HepG2 (cell line): Measurements from ENCODE around the gene PLA2G4D. TPM values are rescaled to one million over a fixed set of nuclear protein-coding genes. Genes with fewer than 3 reads are reported as not detected.
A peak's percentile ranks its signal among the peaks of the same experiment; 100 is the strongest.

ENCODE experiments used
- ARNTL ChIP-seq: sonication (generic); formaldehyde crosslinking; IDR thresholded peaks from 2 replicates; pipeline ENCODE4 v1.4.0; 2020; ENCODE audit warnings: mild to moderate bottlenecking, missing genetic modification reagents
- FOXO1 ChIP-seq: sonication (generic); formaldehyde crosslinking; IDR thresholded peaks from 2 replicates; pipeline ENCODE4 v1.4.0; 2020; ENCODE audit warnings: missing genetic modification reagents
- HIVEP1 ChIP-seq: sonication (generic); formaldehyde crosslinking; IDR thresholded peaks from 2 replicates; pipeline ENCODE4 v1.4.0; 2020; ENCODE audit warnings: mild to moderate bottlenecking, missing genetic modification reagents
- ISX ChIP-seq: sonication (generic); formaldehyde crosslinking; conservative IDR thresholded peaks from 2 replicates; pipeline ENCODE4 v1.5.0; 2020; ENCODE audit warnings: missing genetic modification reagents
- MAX ChIP-seq: IDR thresholded peaks from 2 replicates; pipeline ENCODE4 v1.6.1; 2012; ENCODE audit warnings: inconsistent platforms
- MEF2D ChIP-seq: sonication (generic); formaldehyde crosslinking; IDR thresholded peaks from 2 replicates; pipeline ENCODE4 v1.5.1; 2020; ENCODE audit warnings: mild to moderate bottlenecking, missing genetic modification reagents
- MXD1 ChIP-seq: sonication (generic); formaldehyde crosslinking; IDR thresholded peaks from 2 replicates; pipeline ENCODE4 v1.4.0; 2020; ENCODE audit warnings: mild to moderate bottlenecking, missing genetic modification reagents
- NFE2 ChIP-seq: sonication (generic); formaldehyde crosslinking; IDR thresholded peaks from 2 replicates; pipeline ENCODE4 v1.4.0; 2020; ENCODE audit warnings: missing genetic modification reagents
- PPARG ChIP-seq: conservative IDR thresholded peaks from 2 replicates; pipeline ENCODE4 v1.6.1; 2016; ENCODE audit warnings: missing biosample characterization, missing genetic modification reagents
- PRDM4 ChIP-seq: sonication (generic); formaldehyde crosslinking; IDR thresholded peaks from 2 replicates; pipeline ENCODE4 v1.9.0; 2021; ENCODE audit warnings: missing genetic modification reagents, borderline replicate concordance
- TFAP4 ChIP-seq: sonication (generic); IDR thresholded peaks from 2 replicates; pipeline ENCODE4 v1.6.1; 2016; ENCODE audit warnings: low read depth, borderline replicate concordance
- ZBTB1 ChIP-seq: sonication (generic); formaldehyde crosslinking; IDR thresholded peaks from 2 replicates; pipeline ENCODE4 v1.4.0; 2020; ENCODE audit warnings: missing genetic modification reagents, borderline replicate concordance
- ZNF124 ChIP-seq: sonication (generic); formaldehyde crosslinking; IDR thresholded peaks from 2 replicates; pipeline ENCODE4 v1.4.0; 2020; ENCODE audit warnings: missing genetic modification reagents
- ZNF251 ChIP-seq: sonication (generic); formaldehyde crosslinking; IDR thresholded peaks from 2 replicates; pipeline ENCODE4 v1.9.0; 2021; ENCODE audit warnings: mild to moderate bottlenecking, missing genetic modification reagents
- ZNF260 ChIP-seq: sonication (generic); formaldehyde crosslinking; IDR thresholded peaks from 2 replicates; pipeline ENCODE4 v1.4.0; 2020; ENCODE audit warnings: missing genetic modification reagents, low read depth, mild to moderate bottlenecking, borderline replicate concordance
- ZNF326 ChIP-seq: sonication (generic); formaldehyde crosslinking; IDR thresholded peaks from 2 replicates; pipeline ENCODE4 v1.4.0; 2020; ENCODE audit warnings: missing genetic modification reagents, borderline replicate concordance
- ZNF549 ChIP-seq: sonication (generic); formaldehyde crosslinking; IDR thresholded peaks from 2 replicates; pipeline ENCODE4 v1.5.0; 2020; ENCODE audit warnings: missing genetic modification reagents
- ZNF576 ChIP-seq: sonication (generic); formaldehyde crosslinking; IDR thresholded peaks from 2 replicates; pipeline ENCODE4 v1.4.0; 2020; ENCODE audit warnings: mild to moderate bottlenecking, missing genetic modification reagents
- ZNF614 ChIP-seq: IDR thresholded peaks from 2 replicates; pipeline ENCODE4 v1.6.1; 2018; ENCODE audit warnings: missing biosample characterization, missing genetic modification reagents, inconsistent platforms, borderline replicate concordance
- ZNF687 ChIP-seq: sonication (generic); formaldehyde crosslinking; IDR thresholded peaks from 2 replicates; pipeline ENCODE4 v1.5.1; 2020; ENCODE audit warnings: mild to moderate bottlenecking, missing genetic modification reagents, moderate library complexity
- polyA plus RNA-seq, 8 experiments: library from polyadenylated mRNA; depleted of rRNA in 3 of 8; stranded (reverse) in 7 of 8; unstranded in 1 of 8; fragments of >200 nt; fragmentation: Illumina TruSeq in 4 of 8; extraction: Trizol in 4 of 8; gene quantifications; 2 replicates each; pipeline versions ENCODE4 v1.2.1 to v1.2.3, GENCODE V29; 2011 to 2016; ENCODE audit warnings: low read depth in 4 of 8, missing spikeins in 1 of 8, mixed read lengths in 1 of 8; ENCODE audit not compliant: insufficient read depth in 1 of 8
- total RNA-seq, 5 experiments: library from RNA; depleted of rRNA; stranded (reverse); fragments of >200 nt; fragmentation: Illumina TruSeq; extraction: Trizol; gene quantifications; 2 replicates each; pipeline ENCODE4 v1.2.3, GENCODE V29; 2016; ENCODE audit warnings: low read depth in 1 of 5

Gene PLA2G4D
- total and polyA plus RNA-seq, 2 of the 13 experiments (the other 11 are each of a cell fraction or from before 2014, with no cell fraction given), result 0.04 to 0.21 TPM

GRCh38 chr15:42056934-42057798 is 37.2 kb downstream of the PLA2G4D start (continued):
- TF ChIP-seq TFAP4 (peak; percentile 28; the same call in 1 of the 2 replicates), MAX (peak; percentile 64), HIVEP1 (no peak), MEF2D (CRISPR knock-in tag) (no peak), ZNF576 (CRISPR knock-in tag) (no peak), NFE2 (CRISPR knock-in tag) (no peak), MXD1 (0 out of 2 replicates have a peak, but pooled peaks have one; percentile 69), ZBTB1 (CRISPR knock-in tag) (no peak), ZNF251 (CRISPR knock-in tag) (no peak), ZNF614 (peak; percentile 49; the same call in 1 of the 2 replicates), PRDM4 (no peak), ZNF549 (CRISPR knock-in tag) (no peak), ARNTL (CRISPR knock-in tag) (no peak), ISX (CRISPR knock-in tag) (no peak), FOXO1 (CRISPR knock-in tag) (0 out of 2 replicates have a peak, but pooled peaks have one; percentile 12), ZNF687 (peak; percentile 85), ZNF260 (CRISPR knock-in tag) (no peak), PPARG (CRISPR knock-in tag) (no peak), ZNF124 (CRISPR knock-in tag) (peak; percentile 86; the same call in 1 of the 2 replicates), ZNF326 (no peak)
